Heart left ventricle (tissue), 13 donors: ENCODE results near the gene OR2V1.
"Not testable (repeated sequence)": the region's sequence is repeated elsewhere in the genome, so short reads cannot be mapped to it uniquely, and the experiment has no call there.

Experiments used
- POLR2A ChIP-seq, 2 donors: fragments of 450-650 bp; IDR thresholded peaks; one replicate each; pipeline ENCODE4 v1.6.1; 2017; ENCODE audit warnings: antibody characterized with exemption in 2 of 2, mild to moderate bottlenecking in 2 of 2, moderate library complexity in 2 of 2
- TF ChIP-seq, protein P1 (sequence below), 12 donors: fragments of 200-600 bp; sonication (generic) in 4 of 12; IDR thresholded peaks; one replicate each; pipeline versions ENCODE4 v1.5.0 to v1.8.0; 2018 to 2022; ENCODE audit warnings: antibody characterized with exemption in 12 of 12, mild to moderate bottlenecking in 5 of 12
- donor health status: ischemic (EF 13 %, LVEDD 7.1; RV severe dilation, severe dysfunction).
- donor health status: DM: no; HTN: yes; CAD: no.
- donor health status: DM: no; HTN: no; CAD: no.
- donor health status: ischemic (EF 25% LVEDD 6.9; RV normal size, moderate dysfunction).
- donor health status: ischemic (EF 25% LVEDD 5.7; RV mildly dilated, moderate dysfunction).
- donor health status: ischemic (EF 35%, LVEDD 5.7; RV mildly dilated, moderate dysfunction).
- donor health status: nonischemic (EF 11% LVEDD 7.7; RV severe dilation, severe dysfunction).
- donor health status: DM: yes; HTN: yes; CAD: no.
- donor health status: PGD.
- donor health status: ischemic (EF 29% LVEDD 5.4; RV normal size, mild dysfunction).
- donor health status: nonischemic (EF 23%, LVEDD 6.1; RV moderate dilation, normal function).

DNA sequence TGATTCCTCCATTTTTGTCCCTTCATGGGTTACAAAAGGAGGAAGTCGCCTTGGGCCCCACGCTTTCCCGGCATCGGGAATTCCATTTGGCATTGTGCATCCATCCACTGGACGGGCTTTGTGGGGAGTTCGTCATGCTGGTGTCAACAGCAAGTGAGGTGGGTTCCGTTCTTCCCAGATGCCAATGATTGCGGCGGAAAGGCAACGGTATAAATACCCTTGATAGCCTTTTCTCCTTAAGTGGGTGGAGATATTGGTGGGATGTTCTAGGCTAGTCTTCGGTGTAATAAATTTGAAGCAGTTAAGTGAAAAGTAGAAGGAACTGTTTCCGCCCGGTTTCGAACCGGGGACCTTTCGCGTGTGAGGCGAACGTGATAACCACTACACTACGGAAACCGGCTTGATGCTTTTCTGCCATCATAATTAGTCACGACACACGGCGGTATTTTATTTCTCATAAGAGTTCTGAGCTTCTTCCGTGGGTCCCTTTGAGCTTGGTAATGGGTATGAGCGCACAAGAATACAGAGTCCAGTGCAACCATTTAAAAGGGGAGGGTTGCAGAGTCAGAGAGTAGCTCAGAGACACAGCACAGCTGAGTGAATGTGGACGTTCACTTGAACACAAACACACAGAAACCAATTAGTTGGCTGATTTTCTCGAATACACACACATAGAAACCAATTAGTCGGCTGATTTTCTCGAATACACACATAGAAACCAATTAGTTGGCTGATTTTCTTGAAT lies 28.9 kb downstream of the OR2V1 start:
- TF ChIP-seq, protein P1, sequence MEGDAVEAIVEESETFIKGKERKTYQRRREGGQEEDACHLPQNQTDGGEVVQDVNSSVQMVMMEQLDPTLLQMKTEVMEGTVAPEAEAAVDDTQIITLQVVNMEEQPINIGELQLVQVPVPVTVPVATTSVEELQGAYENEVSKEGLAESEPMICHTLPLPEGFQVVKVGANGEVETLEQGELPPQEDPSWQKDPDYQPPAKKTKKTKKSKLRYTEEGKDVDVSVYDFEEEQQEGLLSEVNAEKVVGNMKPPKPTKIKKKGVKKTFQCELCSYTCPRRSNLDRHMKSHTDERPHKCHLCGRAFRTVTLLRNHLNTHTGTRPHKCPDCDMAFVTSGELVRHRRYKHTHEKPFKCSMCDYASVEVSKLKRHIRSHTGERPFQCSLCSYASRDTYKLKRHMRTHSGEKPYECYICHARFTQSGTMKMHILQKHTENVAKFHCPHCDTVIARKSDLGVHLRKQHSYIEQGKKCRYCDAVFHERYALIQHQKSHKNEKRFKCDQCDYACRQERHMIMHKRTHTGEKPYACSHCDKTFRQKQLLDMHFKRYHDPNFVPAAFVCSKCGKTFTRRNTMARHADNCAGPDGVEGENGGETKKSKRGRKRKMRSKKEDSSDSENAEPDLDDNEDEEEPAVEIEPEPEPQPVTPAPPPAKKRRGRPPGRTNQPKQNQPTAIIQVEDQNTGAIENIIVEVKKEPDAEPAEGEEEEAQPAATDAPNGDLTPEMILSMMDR (IDR thresholded peaks at IDR 0.05): not testable (repeated sequence)
- not testable (repeated sequence) for TF ChIP-seq POLR2A (IDR thresholded peaks at IDR 0.05)
